ENCODE results near the gene CPEB2.

GRCh38 chr4:15007201-15007600, 4.9 kb downstream of the CPEB2 start:
- TF ChIP-seq, protein P1, sequence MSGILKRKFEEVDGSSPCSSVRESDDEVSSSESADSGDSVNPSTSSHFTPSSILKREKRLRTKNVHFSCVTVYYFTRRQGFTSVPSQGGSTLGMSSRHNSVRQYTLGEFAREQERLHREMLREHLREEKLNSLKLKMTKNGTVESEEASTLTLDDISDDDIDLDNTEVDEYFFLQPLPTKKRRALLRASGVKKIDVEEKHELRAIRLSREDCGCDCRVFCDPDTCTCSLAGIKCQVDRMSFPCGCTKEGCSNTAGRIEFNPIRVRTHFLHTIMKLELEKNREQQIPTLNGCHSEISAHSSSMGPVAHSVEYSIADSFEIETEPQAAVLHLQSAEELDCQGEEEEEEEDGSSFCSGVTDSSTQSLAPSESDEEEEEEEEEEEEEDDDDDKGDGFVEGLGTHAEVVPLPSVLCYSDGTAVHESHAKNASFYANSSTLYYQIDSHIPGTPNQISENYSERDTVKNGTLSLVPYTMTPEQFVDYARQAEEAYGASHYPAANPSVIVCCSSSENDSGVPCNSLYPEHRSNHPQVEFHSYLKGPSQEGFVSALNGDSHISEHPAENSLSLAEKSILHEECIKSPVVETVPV (CRISPR knock-in tag; IDR thresholded peaks at IDR 0.05) = no peak
- no peak for TF ChIP-seq ZFP30 (CRISPR knock-in tag; IDR thresholded peaks at IDR 0.05)
- no peak for TF ChIP-seq ARNTL (CRISPR knock-in tag; IDR thresholded peaks at IDR 0.05; ENCODE audit: borderline replicate concordance, low read depth)
- TF ChIP-seq ZFP3 (CRISPR knock-in tag; IDR thresholded peaks at IDR 0.05) = no peak
- no peak for TF ChIP-seq TSHZ2 (CRISPR knock-in tag; IDR thresholded peaks at IDR 0.05)
- no peak for TF ChIP-seq ESRRG (CRISPR knock-in tag; IDR thresholded peaks at IDR 0.05)
- no peak for TF ChIP-seq ZNF70 (CRISPR knock-in tag; IDR thresholded peaks at IDR 0.05)
- TF ChIP-seq, protein P2, sequence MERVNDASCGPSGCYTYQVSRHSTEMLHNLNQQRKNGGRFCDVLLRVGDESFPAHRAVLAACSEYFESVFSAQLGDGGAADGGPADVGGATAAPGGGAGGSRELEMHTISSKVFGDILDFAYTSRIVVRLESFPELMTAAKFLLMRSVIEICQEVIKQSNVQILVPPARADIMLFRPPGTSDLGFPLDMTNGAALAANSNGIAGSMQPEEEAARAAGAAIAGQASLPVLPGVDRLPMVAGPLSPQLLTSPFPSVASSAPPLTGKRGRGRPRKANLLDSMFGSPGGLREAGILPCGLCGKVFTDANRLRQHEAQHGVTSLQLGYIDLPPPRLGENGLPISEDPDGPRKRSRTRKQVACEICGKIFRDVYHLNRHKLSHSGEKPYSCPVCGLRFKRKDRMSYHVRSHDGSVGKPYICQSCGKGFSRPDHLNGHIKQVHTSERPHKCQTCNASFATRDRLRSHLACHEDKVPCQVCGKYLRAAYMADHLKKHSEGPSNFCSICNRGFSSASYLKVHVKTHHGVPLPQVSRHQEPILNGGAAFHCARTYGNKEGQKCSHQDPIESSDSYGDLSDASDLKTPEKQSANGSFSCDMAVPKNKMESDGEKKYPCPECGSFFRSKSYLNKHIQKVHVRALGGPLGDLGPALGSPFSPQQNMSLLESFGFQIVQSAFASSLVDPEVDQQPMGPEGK (CRISPR knock-in tag; IDR thresholded peaks at IDR 0.05; ENCODE audit: borderline replicate concordance) = no peak
- no peak for TF ChIP-seq RARB (CRISPR knock-in tag; IDR thresholded peaks at IDR 0.05)
- no peak for TF ChIP-seq BACH2 (CRISPR knock-in tag; IDR thresholded peaks at IDR 0.05; ENCODE audit: borderline replicate concordance)

All from SK-N-SH treated with all-trans-retinoic acid at 6 μM for 48 hours (cell line).